Activated naive CD4-positive, alpha-beta T cell treated with anti-CD3 and anti-CD28 coated beads, Interleukin-2, amount 10 ng/mL, durations not matched to agents 7 days and 5 days (primary cell): ENCODE measurements around the gene XPO6.

ENCODE experiments used
- CTCF ChIA-PET: fragments of 350-600 bp; sonication (Branson Sonifier 250); formaldehyde crosslinking; loops from one replicate; lab custom pipeline; 2021; ENCODE audit warnings: antibody characterized with exemption; lab: Charles Lee
- DNase-seq: peaks from one replicate; pipeline ENCODE4 v3.0.0-alpha.2; 2020
- H3K27ac Mint-ChIP-seq: one replicate; pipeline ENCODE4 v1.8.0; 2021; ENCODE audit warnings: mild to moderate bottlenecking, moderate library complexity, mixed read lengths
- H3K27me3 Mint-ChIP-seq: one replicate; pipeline ENCODE4 v1.8.0; 2021; ENCODE audit warnings: mild to moderate bottlenecking, mixed read lengths
- H3K36me3 Mint-ChIP-seq: one replicate; pipeline ENCODE4 v1.8.0; 2021; ENCODE audit warnings: mixed read lengths
- H3K4me1 Mint-ChIP-seq: one replicate; pipeline ENCODE4 v1.8.0; 2021; ENCODE audit warnings: mixed read lengths
- H3K4me3 Mint-ChIP-seq: one replicate; pipeline ENCODE4 v1.8.0; 2021; ENCODE audit warnings: mild to moderate bottlenecking, moderate library complexity, mixed read lengths
- H3K9me3 Mint-ChIP-seq: one replicate; pipeline ENCODE4 v1.8.0; 2021; ENCODE audit warnings: mixed read lengths

XPO6 gene

DNA sequence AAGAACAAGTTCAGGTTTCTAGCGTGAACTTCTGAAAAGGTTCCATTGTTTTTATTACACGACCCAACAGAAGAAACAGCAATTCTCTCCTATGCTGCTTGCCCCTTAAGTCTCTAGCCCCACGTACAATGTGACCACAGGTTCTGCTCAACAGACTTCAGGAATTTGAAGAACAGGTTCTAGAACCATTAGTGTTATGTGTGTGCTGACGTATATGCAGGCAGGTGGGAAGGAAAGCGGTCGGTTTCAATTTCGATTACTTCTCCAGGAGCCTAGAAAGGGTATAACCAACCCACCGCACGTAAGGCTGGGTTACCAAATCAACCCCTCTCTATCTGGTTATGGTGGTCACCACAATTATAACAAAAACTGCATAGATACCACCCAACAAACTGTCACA lies 39.4 kb downstream of the XPO6 start:
- Mint-ChIP-seq H3K4me1 (peaks cover 67% of the 10 kb centered on the region), H3K9me3 (no peaks in the 10 kb centered on the region), H3K4me3 (no peak overlapping the region), H3K27ac (no peak overlapping the region), H3K27me3 (no peaks in the 10 kb centered on the region), H3K36me3 (peaks cover 66% of the 10 kb centered on the region)
- no peak for DNase-seq
- CTCF ChIA-PET, result interaction anchor here (0.9 to 1.2 kb wide), 3 partner anchors 35 to 46 kb away, joined by 3 read pairs; no protein-coding TSS in a partner anchor

GRCh38 chr16:28171816-28172215 lies 39.9 kb downstream of the XPO6 start:
- Mint-ChIP-seq H3K27me3 (no peaks in the 10 kb centered on the region), H3K27ac (no peak overlapping the region), H3K4me1 (peaks cover 70% of the 10 kb centered on the region), H3K9me3 (no peaks in the 10 kb centered on the region), H3K4me3 (no peak overlapping the region), H3K36me3 (peaks cover 66% of the 10 kb centered on the region)
- DNase-seq, result no peak
- CTCF ChIA-PET, result interaction anchor here (0.9 to 1.2 kb wide), 3 partner anchors 35 to 46 kb away, joined by 3 read pairs; no protein-coding TSS in a partner anchor

DNA sequence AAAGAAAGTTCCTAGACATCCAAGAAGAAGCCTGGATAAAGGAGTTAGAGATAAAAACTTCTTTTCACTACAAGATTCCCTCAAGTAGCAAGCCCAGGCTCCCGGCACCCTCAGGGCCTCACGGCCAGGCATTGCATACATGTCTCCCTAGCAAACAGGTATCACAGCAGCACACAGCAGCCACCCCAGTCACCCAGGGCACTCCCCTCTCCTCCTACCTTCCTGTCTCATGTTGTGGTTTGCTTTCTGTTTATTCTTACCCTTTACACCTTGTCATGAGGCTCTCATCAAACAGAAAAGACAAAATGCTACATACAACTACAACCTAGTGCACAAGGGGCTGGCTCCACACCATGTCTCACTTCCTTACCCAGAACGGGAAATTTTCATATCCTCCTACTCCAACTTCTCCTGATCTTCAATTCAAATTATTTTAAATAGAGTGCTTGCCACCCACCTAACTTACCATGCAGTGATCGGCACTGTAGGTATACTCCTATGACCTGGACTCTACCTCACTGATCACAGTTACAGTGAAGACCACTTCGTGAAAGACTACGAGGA lies 42.7 kb downstream of the XPO6 start:
- Mint-ChIP-seq H3K4me3 (no peak overlapping the region), H3K9me3 (no peaks in the 10 kb centered on the region), H3K4me1 (peaks cover 79% of the 10 kb centered on the region), H3K27me3 (no peaks in the 10 kb centered on the region), H3K27ac (peak overlapping the region; percentile 88), H3K36me3 (peaks cover 69% of the 10 kb centered on the region)
- CTCF ChIA-PET, result interaction anchor here (0.9 to 1.0 kb wide), 2 partner anchors 18 to 29 kb away, joined by 3 read pairs; no protein-coding TSS in a partner anchor
- peak; percentile 72 for DNase-seq

GRCh38 chr16:28167730-28168129 lies 44.0 kb downstream of the XPO6 start:
- no peaks in the 10 kb centered on the region for H3K9me3 Mint-ChIP-seq
- peaks cover 83% of the 10 kb centered on the region for H3K4me1 Mint-ChIP-seq
- no peaks in the 10 kb centered on the region for H3K27me3 Mint-ChIP-seq
- H3K4me3 Mint-ChIP-seq, result no peak overlapping the region
- no peak for DNase-seq
- CTCF ChIA-PET, result interaction anchor here (1.2 to 1.4 kb wide), 2 partner anchors 31 to 35 kb away, joined by 3 to 4 read pairs; no protein-coding TSS in a partner anchor
- peaks cover 68% of the 10 kb centered on the region for H3K36me3 Mint-ChIP-seq
- H3K27ac Mint-ChIP-seq, result peak overlapping the region; percentile 88

DNA sequence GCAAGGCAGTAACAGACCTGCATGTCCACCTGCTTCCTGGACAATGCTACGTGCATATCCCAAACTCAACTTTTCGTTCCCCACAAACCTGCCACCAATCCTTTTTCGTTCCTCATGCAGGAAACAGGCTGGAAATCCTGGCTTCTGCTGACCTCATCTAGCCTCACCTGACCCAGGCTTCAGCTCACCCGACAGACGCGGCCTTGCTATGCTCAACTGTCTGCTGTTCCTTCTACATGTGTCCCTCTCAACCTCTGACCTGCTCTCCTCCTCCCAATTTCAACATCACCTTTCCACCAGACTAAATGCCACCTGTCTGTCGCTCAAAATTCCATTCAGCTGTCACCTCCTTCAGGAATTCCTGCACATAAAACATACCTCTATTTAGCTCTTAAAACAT lies 44.5 kb downstream of the XPO6 start:
- no peaks in the 10 kb centered on the region for H3K9me3 Mint-ChIP-seq
- no peak for DNase-seq
- H3K27ac Mint-ChIP-seq, result peak overlapping the region; percentile 79
- CTCF ChIA-PET, result interaction anchor here (0.7 to 1.4 kb wide), 4 partner anchors 27 to 46 kb away, joined by 3 to 4 read pairs (median 4); no protein-coding TSS in a partner anchor
- H3K36me3 Mint-ChIP-seq, result peaks cover 65% of the 10 kb centered on the region
- peaks cover 80% of the 10 kb centered on the region for H3K4me1 Mint-ChIP-seq
- no peak overlapping the region for H3K4me3 Mint-ChIP-seq
- H3K27me3 Mint-ChIP-seq, result no peaks in the 10 kb centered on the region

GRCh38 chr16:28166394-28167208 lies 45.2 kb downstream of the XPO6 start:
- no peak for DNase-seq
- CTCF ChIA-PET, result interaction anchor here (0.7 to 1.4 kb wide), 4 partner anchors 27 to 47 kb away, joined by 3 to 4 read pairs (median 4); no protein-coding TSS in a partner anchor
- Mint-ChIP-seq H3K36me3 (peaks cover 65% of the 10 kb centered on the region), H3K27me3 (no peaks in the 10 kb centered on the region), H3K4me3 (no peak overlapping the region), H3K27ac (peak overlapping the region; percentile 86), H3K9me3 (no peaks in the 10 kb centered on the region), H3K4me1 (peaks cover 80% of the 10 kb centered on the region)

- no peak for DNase-seq
- H3K36me3 Mint-ChIP-seq, result peaks cover 70% of the 10 kb centered on the region
- H3K4me3 Mint-ChIP-seq, result no peak overlapping the region
- no peaks in the 10 kb centered on the region for H3K9me3 Mint-ChIP-seq
- CTCF ChIA-PET, result interaction anchor here (1.5 to 1.7 kb wide), 2 partner anchors 39 to 52 kb away, joined by 5 to 6 read pairs; no protein-coding TSS in a partner anchor
- H3K27me3 Mint-ChIP-seq, result no peaks in the 10 kb centered on the region
- H3K4me1 Mint-ChIP-seq, result peaks cover 87% of the 10 kb centered on the region
- H3K27ac Mint-ChIP-seq, result peak overlapping the region; percentile 86
Measured at GRCh38 chr16:28165598-28165997, 46.2 kb downstream of the XPO6 start.

- Mint-ChIP-seq H3K9me3 (no peaks in the 10 kb centered on the region), H3K36me3 (peaks cover 73% of the 10 kb centered on the region), H3K4me3 (no peak overlapping the region), H3K4me1 (peaks cover 87% of the 10 kb centered on the region), H3K27me3 (no peaks in the 10 kb centered on the region), H3K27ac (peak overlapping the region; percentile 62)
- no peak for DNase-seq
- CTCF ChIA-PET, result interaction anchor here (1.0 to 1.7 kb wide), 2 partner anchors 40 to 54 kb away, joined by 3 to 5 read pairs; no protein-coding TSS in a partner anchor
Measured at GRCh38 chr16:28164140-28164539, 47.6 kb downstream of the XPO6 start.

DNA sequence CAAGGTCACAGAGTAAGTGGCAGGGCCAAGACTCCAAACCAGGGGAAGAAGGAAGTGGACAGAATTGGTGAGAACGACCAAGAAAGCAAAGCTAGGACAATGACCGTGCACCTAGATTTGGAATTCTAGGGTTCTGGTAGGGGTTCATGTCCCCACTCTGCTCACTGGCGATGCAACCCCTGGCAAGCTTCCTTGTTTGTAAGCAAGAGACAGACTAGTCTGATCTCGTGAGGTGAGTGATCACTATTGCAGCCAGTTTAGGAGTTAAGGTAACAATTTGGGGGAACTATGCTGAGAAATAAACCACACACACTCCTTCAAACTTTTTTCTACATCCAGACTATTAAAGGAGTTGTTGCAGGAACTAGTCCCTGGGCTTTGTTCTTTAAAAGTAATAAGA lies 48.1 kb downstream of the XPO6 start:
- H3K4me1 Mint-ChIP-seq, result peaks cover 87% of the 10 kb centered on the region
- no peaks in the 10 kb centered on the region for H3K27me3 Mint-ChIP-seq
- DNase-seq, result no peak
- H3K36me3 Mint-ChIP-seq, result peaks cover 70% of the 10 kb centered on the region
- H3K27ac Mint-ChIP-seq, result peak overlapping the region; percentile 62
- CTCF ChIA-PET, result interaction anchor here (1.0 to 1.7 kb wide), 2 partner anchors 10 to 54 kb away, joined by 3 to 5 read pairs; no protein-coding TSS in a partner anchor
- H3K9me3 Mint-ChIP-seq, result no peaks in the 10 kb centered on the region
- H3K4me3 Mint-ChIP-seq, result no peak overlapping the region

DNA sequence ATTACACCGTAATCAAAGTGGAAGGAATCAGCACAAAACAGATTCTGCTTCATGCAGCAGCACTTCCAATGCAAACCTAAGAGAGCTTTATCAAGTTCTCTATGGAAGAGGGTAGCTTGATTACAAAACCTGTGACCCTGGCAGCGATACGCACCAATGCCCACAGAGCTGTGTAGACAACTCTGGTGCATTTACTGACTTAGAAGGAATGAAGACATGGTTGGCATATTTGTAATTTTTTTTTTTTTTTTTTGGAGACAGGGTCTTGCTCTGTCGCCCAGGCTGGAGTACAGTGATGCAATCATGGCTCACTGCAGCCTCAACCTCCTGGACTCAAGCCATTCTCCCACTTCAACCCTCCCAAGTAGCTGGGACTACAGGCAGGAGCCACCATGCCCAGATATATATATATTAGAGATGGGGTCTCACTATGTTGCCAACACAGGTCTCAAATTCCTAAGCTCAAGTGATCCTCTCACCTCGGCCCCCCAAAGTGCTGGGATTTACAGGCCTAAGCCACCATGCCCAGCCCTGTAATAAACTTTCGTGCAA lies 49.4 kb downstream of the XPO6 start:
- peaks cover 70% of the 10 kb centered on the region for H3K36me3 Mint-ChIP-seq
- CTCF ChIA-PET, result interaction anchor here (1.0 to 1.7 kb wide), 2 partner anchors 9 to 22 kb away, joined by 3 to 5 read pairs; no protein-coding TSS in a partner anchor
- no peaks in the 10 kb centered on the region for H3K27me3 Mint-ChIP-seq
- no peak overlapping the region for H3K4me3 Mint-ChIP-seq
- no peak for DNase-seq
- H3K27ac Mint-ChIP-seq, result no peak overlapping the region
- no peaks in the 10 kb centered on the region for H3K9me3 Mint-ChIP-seq
- H3K4me1 Mint-ChIP-seq, result peaks cover 85% of the 10 kb centered on the region

DNA sequence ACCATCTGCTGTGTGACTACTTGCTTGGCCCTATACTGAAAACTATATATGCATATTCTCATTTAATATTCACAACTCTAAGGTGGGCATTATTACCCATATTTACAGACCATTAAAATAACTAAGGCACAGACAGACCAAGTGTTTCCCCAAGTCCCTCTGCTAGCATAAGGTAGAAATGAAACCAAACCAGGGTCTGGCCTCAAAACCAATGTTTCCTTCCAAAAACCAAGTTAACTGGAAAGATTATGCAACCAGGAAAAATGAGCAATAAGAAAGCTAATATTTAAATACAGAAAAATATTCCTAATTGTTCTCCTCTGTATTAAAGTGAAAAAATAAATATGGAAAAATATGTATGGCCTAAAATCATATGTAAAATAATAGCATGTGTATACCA lies 50.1 kb downstream of the XPO6 start:
- CTCF ChIA-PET, result no interaction called here
- Mint-ChIP-seq H3K9me3 (no peaks in the 10 kb centered on the region), H3K4me1 (peaks cover 77% of the 10 kb centered on the region), H3K27ac (no peak overlapping the region), H3K27me3 (no peaks in the 10 kb centered on the region), H3K36me3 (peaks cover 65% of the 10 kb centered on the region), H3K4me3 (no peak overlapping the region)
- DNase-seq, result no peak

DNA sequence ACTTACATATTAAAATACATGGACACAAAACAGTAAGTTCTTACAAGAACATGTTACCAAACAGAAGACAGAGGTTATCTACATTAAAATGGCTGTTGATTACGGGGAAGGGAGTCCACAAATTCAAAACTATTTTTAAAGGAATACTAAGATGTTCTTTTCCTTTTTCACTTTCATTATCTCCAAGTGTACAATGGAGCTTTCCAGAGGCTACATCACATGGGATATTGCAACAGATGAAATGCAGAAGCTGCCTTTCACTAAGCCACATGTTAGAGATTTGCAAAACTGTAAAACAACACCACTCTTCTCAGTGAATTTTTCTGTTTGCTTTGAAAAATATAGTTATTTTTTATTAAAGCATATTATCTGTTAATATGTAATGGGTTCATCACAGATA lies 53.6 kb downstream of the XPO6 start:
- H3K9me3 Mint-ChIP-seq, result no peaks in the 10 kb centered on the region
- DNase-seq, result no peak
- no peak overlapping the region for H3K27ac Mint-ChIP-seq
- no peaks in the 10 kb centered on the region for H3K27me3 Mint-ChIP-seq
- CTCF ChIA-PET, result interaction anchor here (1.4 to 1.8 kb wide), 2 partner anchors 17 to 35 kb away, joined by 3 read pairs; no protein-coding TSS in a partner anchor
- peaks cover 59% of the 10 kb centered on the region for H3K36me3 Mint-ChIP-seq
- H3K4me3 Mint-ChIP-seq, result no peak overlapping the region
- H3K4me1 Mint-ChIP-seq, result peaks cover 60% of the 10 kb centered on the region

DNA sequence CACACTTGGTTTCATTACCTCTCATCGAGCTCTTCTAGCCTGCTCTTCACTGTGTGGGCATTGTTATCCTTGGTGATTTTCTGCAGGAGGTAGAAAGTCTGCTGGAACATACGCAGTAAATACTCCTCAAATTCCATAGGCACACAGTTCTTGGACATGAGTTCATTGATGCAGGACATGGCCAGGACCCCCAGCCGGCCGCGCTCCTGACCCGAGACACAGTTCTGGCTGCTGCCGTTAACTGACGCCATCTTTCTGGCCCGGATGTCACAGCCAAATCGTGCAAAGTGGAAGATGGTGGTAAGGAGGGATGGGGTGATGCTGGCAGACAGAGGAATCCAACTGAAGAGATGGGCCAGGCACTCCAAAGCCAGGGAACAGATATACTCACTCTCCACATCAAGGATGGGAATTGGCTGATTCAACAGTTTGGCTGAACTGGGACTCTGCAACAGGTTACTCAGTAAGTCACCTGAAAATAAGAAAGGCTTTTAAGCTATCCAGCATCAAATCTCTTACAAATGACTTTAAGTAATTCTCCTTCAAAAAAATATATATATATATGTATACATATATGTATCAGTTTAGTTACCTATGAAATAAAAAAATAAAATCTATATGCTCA lies 55.6 kb downstream of the XPO6 start:
- H3K27me3 Mint-ChIP-seq, result no peaks in the 10 kb centered on the region
- no peaks in the 10 kb centered on the region for H3K9me3 Mint-ChIP-seq
- H3K36me3 Mint-ChIP-seq, result peaks cover 61% of the 10 kb centered on the region
- peak overlapping the region; percentile 73 for H3K27ac Mint-ChIP-seq
- CTCF ChIA-PET, result no interaction called here
- H3K4me3 Mint-ChIP-seq, result no peak overlapping the region
- no peak for DNase-seq
- peaks cover 51% of the 10 kb centered on the region for H3K4me1 Mint-ChIP-seq
